Measurements from ENCODE around the gene PDRG1.

The PDRG1 gene

GRCh38 chr20:31915491-31916280 lies 36.2 kb downstream of the PDRG1 start:
- no peak for DNase-seq (ENCODE audit: low read depth)
- no peak for TF ChIP-seq CTCF (IDR thresholded peaks at IDR 0.05; ENCODE audit: insufficient read depth, low read depth, low read length, missing control alignments)

GRCh38 chr20:31914170-31914569 lies 37.7 kb downstream of the PDRG1 start:
- H3K4me3 ChIP-seq (ENCODE audit: low read length), result no peak overlapping the region
- no peak for TF ChIP-seq CTCF (IDR thresholded peaks at IDR 0.05; ENCODE audit: insufficient read depth, low read depth, low read length, missing control alignments)
- DNase-seq (ENCODE audit: low read depth), result no peak

More at GRCh38 chr20:31915491-31916280, 36.2 kb downstream of the PDRG1 start:
- H3K4me3 ChIP-seq (ENCODE audit: low read length), result no peak overlapping the region

- no peak for DNase-seq (ENCODE audit: low read depth)
- TF ChIP-seq CTCF (IDR thresholded peaks at IDR 0.05; ENCODE audit: insufficient read depth, low read depth, low read length, missing control alignments), result no peak
- no peak overlapping the region for H3K4me3 ChIP-seq (ENCODE audit: low read length)
Observed at GRCh38 chr20:31913431-31914157, 38.3 kb downstream of the PDRG1 start.

- no peak overlapping the region for H3K4me3 ChIP-seq (ENCODE audit: low read length)
- DNase-seq (ENCODE audit: low read depth), result no peak
- no peak for TF ChIP-seq CTCF (IDR thresholded peaks at IDR 0.05; ENCODE audit: insufficient read depth, low read depth, low read length, missing control alignments)
Observed at GRCh38 chr20:31910071-31910803, 41.6 kb downstream of the PDRG1 start.

GRCh38 chr20:31909253-31910070 lies 42.4 kb downstream of the PDRG1 start:
- DNase-seq (ENCODE audit: low read depth), result no peak
- no peak for TF ChIP-seq CTCF (IDR thresholded peaks at IDR 0.05; ENCODE audit: insufficient read depth, low read depth, low read length, missing control alignments)
- H3K4me3 ChIP-seq (ENCODE audit: low read length), result no peak overlapping the region

- no peak for TF ChIP-seq CTCF (IDR thresholded peaks at IDR 0.05; ENCODE audit: insufficient read depth, low read depth, low read length, missing control alignments)
- H3K4me3 ChIP-seq (ENCODE audit: low read length), result no peak overlapping the region
- DNase-seq (ENCODE audit: low read depth), result no peak
Observed at GRCh38 chr20:31908424-31908823, 43.4 kb downstream of the PDRG1 start.

Data from epithelial cell of esophagus (primary cell).